ENCODE measurements around the gene CAMSAP1.

DNA sequence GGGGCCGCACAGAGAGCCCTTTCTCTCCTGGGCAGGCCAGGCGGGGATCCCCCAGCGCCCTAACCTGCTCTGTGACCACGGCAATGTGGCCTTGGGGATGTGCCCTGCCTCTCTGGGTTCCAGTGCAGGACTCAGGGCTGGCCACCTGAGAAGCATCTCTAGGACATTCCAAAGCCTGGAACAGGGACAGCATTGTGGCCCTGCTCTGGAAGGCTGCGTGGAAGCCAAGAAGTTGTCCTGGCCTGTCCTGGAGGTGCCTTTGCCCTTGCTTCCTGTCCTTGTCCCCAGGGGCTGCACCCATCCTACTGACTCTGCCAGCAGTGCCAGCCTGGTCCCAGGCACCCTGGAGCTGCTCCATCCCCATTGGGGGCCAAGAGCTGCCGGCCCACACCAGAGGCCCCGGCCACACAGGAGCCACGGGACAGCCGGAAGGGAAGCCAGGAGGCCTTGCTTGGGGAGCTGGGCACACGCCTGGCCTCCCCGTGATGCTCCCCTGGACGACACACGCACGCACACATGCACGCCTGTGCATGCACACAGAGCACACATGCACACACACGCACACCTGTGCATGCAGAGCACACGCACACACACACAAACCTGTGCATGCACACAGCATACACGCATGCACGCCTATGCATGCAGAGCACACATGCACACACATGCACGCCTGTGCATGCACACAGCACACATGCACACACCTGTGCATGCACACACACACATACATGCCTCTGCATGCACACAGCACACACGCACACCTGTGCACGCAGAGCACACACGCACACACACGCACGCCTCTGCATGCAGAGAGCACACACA, 20.1 kb upstream of the CAMSAP1 start:
- TF ChIP-seq EZH2 (IDR thresholded peaks at IDR 0.05; ENCODE audit: insufficient read depth, poor library complexity, severe bottlenecking) (no peak), EZH2phosphoT487 (IDR thresholded peaks at IDR 0.05; ENCODE audit: insufficient read depth, low read depth) (no peak)

Data from GM23248 (cell line).